HG03196 (cell line): ENCODE data around the gene DPP3.
"Not testable (repeated sequence)": the region's sequence is repeated elsewhere in the genome, so short reads cannot be mapped to it uniquely, and the experiment has no call there.

Source experiments
- ATAC-seq: cut with Tn5 transposase; IDR thresholded peaks from one replicate; pipeline ENCODE4 v1.9.1; 2021; ENCODE audit not compliant: unreplicated experiment

Gene DPP3

GRCh38 chr11:66464116-66464515 is 16.1 kb upstream of the DPP3 start:
- ATAC-seq = not testable (repeated sequence)

- ATAC-seq = no peak
Observed at GRCh38 chr11:66464916-66465315, 15.3 kb upstream of the DPP3 start.

- no peak for ATAC-seq
Observed at GRCh38 chr11:66465373-66466224, 14.6 kb upstream of the DPP3 start.

GRCh38 chr11:66466225-66467033 is 13.8 kb upstream of the DPP3 start, which contains the start of gene PELI3:
TSS of gene PELI3 (plus strand) at chr11:66466905. CDS start at chr11:66468129, 1,224 bp downstream.
- peak; percentile 81 for ATAC-seq

- peak; percentile 13 for ATAC-seq
Observed at GRCh38 chr11:66467034-66467659, 13.1 kb upstream of the DPP3 start.

- no peak for ATAC-seq
Observed at GRCh38 chr11:66467756-66468155, 12.5 kb upstream of the DPP3 start.

- no peak for ATAC-seq
Observed at GRCh38 chr11:66468691-66469090, 11.5 kb upstream of the DPP3 start.

- ATAC-seq = no peak
Observed at GRCh38 chr11:66469441-66469840, 10.8 kb upstream of the DPP3 start.

- no peak for ATAC-seq
Observed at GRCh38 chr11:66470015-66470414, 10.2 kb upstream of the DPP3 start.

- no peak for ATAC-seq
Observed at GRCh38 chr11:66471142-66471541, 9.1 kb upstream of the DPP3 start.

GRCh38 chr11:66472054-66472453 is 8.2 kb upstream of the DPP3 start:
- no peak for ATAC-seq

GRCh38 chr11:66473167-66473566 is 7.1 kb upstream of the DPP3 start:
- no peak for ATAC-seq

GRCh38 chr11:66473608-66474515 is 6.4 kb upstream of the DPP3 start:
- no peak for ATAC-seq

- no peak for ATAC-seq
Observed at GRCh38 chr11:66475349-66476172, 4.7 kb upstream of the DPP3 start.

GRCh38 chr11:66476173-66476840 is 3.9 kb upstream of the DPP3 start:
- ATAC-seq = no peak

GRCh38 chr11:66476841-66477251 is 3.4 kb upstream of the DPP3 start:
- no peak for ATAC-seq

GRCh38 chr11:66477263-66478201 is 2.7 kb upstream of the DPP3 start:
- no peak for ATAC-seq
